Body of pancreas (tissue), 4 donors: ENCODE data around the gene SBF2. TPM values are rescaled to one million over a fixed set of nuclear protein-coding genes. Genes with fewer than 3 reads are reported as not detected.
A peak's percentile ranks its signal among the peaks of the same experiment; 100 is the strongest.

Source experiments
- ATAC-seq: fragments of 150-250 bp; one replicate; pipeline ENCODE4 v1.9.1; 2016
- DNase-seq, 4 donors: peaks; one replicate each; pipeline ENCODE4 v3.0.0-alpha.2; 2019
- H3K27ac ChIP-seq, 4 donors: fragments of 200-600 bp; sonication (generic); 1 replicate in 3 of 4; 2 replicates in 1 of 4; pipeline versions ENCODE4 v1.5.1 to v1.6.1; 2016 to 2019; ENCODE audit warnings: mild to moderate bottlenecking in 1 of 4, mixed read lengths in 1 of 4, moderate library complexity in 1 of 4
- H3K27me3 ChIP-seq, 2 donors: fragments of 200-600 bp; sonication (generic); one replicate each; pipeline ENCODE4 v1.6.0; 2016; ENCODE audit warnings: mild to moderate bottlenecking in 1 of 2
- H3K36me3 ChIP-seq, 2 donors: fragments of 200-600 bp; sonication (generic); replicated peaks in 1 of 2; 2 replicates each; pipeline ENCODE4 v1.5.1; 2016; ENCODE audit warnings: low read depth in 2 of 2; ENCODE audit not compliant: insufficient read depth in 1 of 2
- H3K4me1 ChIP-seq: fragments of 200-600 bp; sonication (generic); one replicate; pipeline ENCODE4 v1.6.0; 2016
- H3K4me3 ChIP-seq, 2 donors: fragments of 200-600 bp; sonication (generic); 1 replicate in 1 of 2; 2 replicates in 1 of 2; pipeline ENCODE4 v1.5.1; 2016 to 2019
- H3K9me3 ChIP-seq, 3 donors: fragments of 200-600 bp; sonication (generic); 1 replicate in 2 of 3; 2 replicates in 1 of 3; pipeline ENCODE4 v1.5.1; 2016
- CTCF ChIP-seq, 7 experiments: fragments of 450-650 bp in 4 of 7; fragments of 200-600 bp in 3 of 7; sonication (generic) in 3 of 7; IDR thresholded peaks; one replicate each; pipeline ENCODE4 v1.5.1; 2016 to 2019; ENCODE audit warnings: antibody characterized with exemption in 7 of 7
- POLR2A ChIP-seq, 3 donors: fragments of 450-650 bp; IDR thresholded peaks; one replicate each; pipeline ENCODE4 v1.6.1; 2016; ENCODE audit warnings: antibody characterized with exemption in 3 of 3, mild to moderate bottlenecking in 2 of 3
- WGBS, 2 donors: methylation state at CpG; one replicate each; pipeline ENCODE4 v1.1.5; 2017; 5-methylcytosine and 5-hydroxymethylcytosine counted together
- intact Hi-C: fragments of 100-400 bp; cut with DNase I; formaldehyde crosslinking; loops from one replicate; pipeline ENCODE4 v1.15.1; 2023
- total RNA-seq, 2 donors: library from RNA; depleted of rRNA; stranded (reverse); fragments of >200 nt; gene quantifications; one replicate each; pipeline ENCODE4 v1.1.0, GENCODE V29; 2016

The SBF2 gene
- total RNA-seq, 2 donors from 2014 or later = 23.6 to 38.9 TPM

GRCh38 chr11:9874466-9874865 is 419.6 kb downstream of the SBF2 start:
- no peak overlapping the region for H3K27ac ChIP-seq
- intact Hi-C loops = no loop called here
- no peaks in the 10 kb centered on the region for H3K36me3 ChIP-seq
- no peak overlapping the region for H3K4me3 ChIP-seq
- H3K9me3 ChIP-seq = peaks cover 0 to 5% (median 0%) of the 10 kb centered on the region in 3 donors
- ATAC-seq = no peak
- no peak for DNase-seq
- no peaks in the 10 kb centered on the region for H3K27me3 ChIP-seq
- H3K4me1 ChIP-seq = no peaks in the 10 kb centered on the region
- no peak for TF ChIP-seq CTCF (IDR thresholded peaks at IDR 0.05)
- TF ChIP-seq POLR2A (IDR thresholded peaks at IDR 0.05) = no peak

GRCh38 chr11:9868641-9869040 is 425.4 kb downstream of the SBF2 start:
- ATAC-seq = no peak
- DNase-seq = no peak
- intact Hi-C loops = no loop called here
- Histone ChIP-seq H3K4me3 (no peak overlapping the region), H3K9me3 (no peaks in the 10 kb centered on the region), H3K36me3 (no peaks in the 10 kb centered on the region), H3K27me3 (no peaks in the 10 kb centered on the region), H3K27ac (no peak overlapping the region), H3K4me1 (no peaks in the 10 kb centered on the region)
- 92 to 95% methylated on average over 3 of the region's 3 CpGs for WGBS, 2 donors
- TF ChIP-seq POLR2A (IDR thresholded peaks at IDR 0.05) = no peak
- TF ChIP-seq CTCF (IDR thresholded peaks at IDR 0.05) = no peak

- TF ChIP-seq POLR2A (IDR thresholded peaks at IDR 0.05) = no peak
- no peak for TF ChIP-seq CTCF (IDR thresholded peaks at IDR 0.05)
- no peak for DNase-seq
- Histone ChIP-seq H3K27ac (no peak overlapping the region), H3K27me3 (no peaks in the 10 kb centered on the region), H3K4me1 (peaks cover 4% of the 10 kb centered on the region), H3K9me3 (no peaks in the 10 kb centered on the region), H3K4me3 (no peak overlapping the region), H3K36me3 (no peaks in the 10 kb centered on the region)
- no peak for ATAC-seq
- intact Hi-C loops = no loop called here
- WGBS, 2 donors = 57 to 60% methylated on average over 2 of the region's 2 CpGs
Measured at GRCh38 chr11:9862981-9863380, 431.0 kb downstream of the SBF2 start.

DNA sequence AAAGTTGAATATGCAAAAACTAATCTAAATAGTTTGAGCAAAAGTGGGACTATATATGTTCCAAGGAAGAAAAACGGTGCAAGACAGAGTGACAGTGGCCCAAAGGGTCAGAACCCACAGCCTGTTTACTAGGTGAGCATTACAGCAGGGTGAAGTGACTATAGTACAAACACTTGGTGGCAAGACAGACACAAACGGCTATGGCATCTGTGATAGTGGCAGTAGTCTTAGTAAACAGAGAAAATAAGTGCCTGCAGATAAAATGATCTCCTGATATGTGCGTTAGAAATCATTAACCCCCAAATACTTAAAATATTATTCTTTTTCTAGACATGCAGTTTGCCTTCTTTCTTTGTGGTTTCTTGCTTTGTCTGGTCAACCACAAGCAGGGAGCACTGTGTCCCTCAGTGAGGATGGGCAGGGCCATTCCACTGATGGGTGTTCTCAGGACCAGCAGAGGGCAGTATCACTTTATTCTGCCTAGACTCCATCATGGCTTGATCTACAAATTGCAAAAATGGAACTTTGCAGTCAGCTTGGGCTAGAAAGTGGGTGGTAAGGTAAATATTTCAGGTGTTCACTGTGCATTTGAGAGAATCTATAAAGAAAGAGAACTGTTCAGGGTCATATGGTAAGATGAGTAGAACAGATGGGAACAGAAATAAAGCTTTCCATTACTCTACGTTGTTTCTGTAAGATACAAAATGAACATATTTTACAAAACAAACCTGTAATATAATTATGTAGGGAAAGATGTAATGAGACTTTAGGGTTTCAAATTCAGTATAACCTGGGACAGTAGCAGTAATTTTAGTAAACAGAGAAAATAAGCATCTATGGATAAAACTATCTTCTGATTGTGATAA is 431.9 kb downstream of the SBF2 start:
- peak; percentile 62 for ATAC-seq
- intact Hi-C loops = no loop called here

More for the DNA sequence above, 431.9 kb downstream of the SBF2 start:
- Histone ChIP-seq H3K27me3 (no peaks in the 10 kb centered on the region), H3K27ac (no peak overlapping the region), H3K9me3 (no peaks in the 10 kb centered on the region), H3K4me3 (no peak overlapping the region), H3K36me3 (no peaks in the 10 kb centered on the region), H3K4me1 (peaks cover 4% of the 10 kb centered on the region)
- WGBS, 2 donors = 60 to 64% methylated on average over 4 of the region's 4 CpGs
- DNase-seq = peak; percentile 44 to 57 (median 50)
- TF ChIP-seq CTCF (IDR thresholded peaks at IDR 0.05) = peak; percentile 46 to 69 (median 57)
- TF ChIP-seq POLR2A (IDR thresholded peaks at IDR 0.05) = no peak
